Measurements from ENCODE around the gene CEP112. TPM values are rescaled to one million over a fixed set of nuclear protein-coding genes. Genes with fewer than 3 reads are reported as not detected.

CEP112 gene
- total and polyA plus RNA-seq, 8 donors: 8.4 to 11.4 (median 9.8) TPM

DNA sequence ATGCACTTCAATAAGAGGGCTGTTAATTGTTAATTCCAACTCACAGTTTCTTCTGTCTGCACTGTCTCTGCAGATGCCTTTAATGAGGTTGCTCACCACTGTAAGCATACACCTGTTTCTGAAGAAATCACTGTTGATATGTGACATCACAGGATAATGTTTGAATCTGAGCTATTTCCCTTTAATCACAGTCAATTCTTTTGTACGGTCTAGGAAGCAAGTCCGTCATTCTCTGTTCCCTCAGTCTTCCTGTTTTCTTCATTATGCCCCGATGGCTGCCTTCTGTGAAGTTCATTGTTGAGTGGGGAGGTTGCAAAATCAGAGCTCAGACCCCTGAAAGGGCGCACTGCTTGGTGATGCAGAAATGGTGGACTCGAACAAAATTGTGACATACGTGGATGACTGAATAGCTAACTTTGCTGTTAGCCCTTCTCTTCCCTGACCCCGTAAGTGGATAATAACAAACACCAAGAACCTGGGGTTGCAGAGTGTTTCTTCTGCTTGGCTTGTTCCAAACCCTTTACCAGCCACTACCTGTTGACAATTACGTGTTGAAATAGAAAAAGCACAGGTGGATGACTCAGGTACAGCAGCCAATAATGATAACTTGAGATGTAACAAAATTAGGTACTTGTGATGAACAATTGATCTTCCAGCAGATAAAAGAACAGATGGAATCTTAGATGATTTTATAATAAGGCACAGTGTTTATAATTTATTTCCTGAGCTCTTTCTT, 558.6 kb downstream of the CEP112 start:
- Histone ChIP-seq H3K4me3 (no peak overlapping the region), H3K27ac (peak overlapping the region in 2 of 4 donors; percentile 51 to 59), H3K4me1 (peaks cover 3 to 26% (median 25%) of the 10 kb centered on the region in 3 donors), H3K36me3 (no peaks in the 10 kb centered on the region), H3K27me3 (no peaks in the 10 kb centered on the region), H3K9me3 (no peaks in the 10 kb centered on the region)
- intact Hi-C loops (cut with DNase I): no loop called here
- DNase-seq (no peak), FAIRE-seq (no peak), ATAC-seq (no peak)
- 84 to 85% methylated on average over 8 of the region's 8 CpGs for WGBS, 2 donors
- TF ChIP-seq, protein P1, sequence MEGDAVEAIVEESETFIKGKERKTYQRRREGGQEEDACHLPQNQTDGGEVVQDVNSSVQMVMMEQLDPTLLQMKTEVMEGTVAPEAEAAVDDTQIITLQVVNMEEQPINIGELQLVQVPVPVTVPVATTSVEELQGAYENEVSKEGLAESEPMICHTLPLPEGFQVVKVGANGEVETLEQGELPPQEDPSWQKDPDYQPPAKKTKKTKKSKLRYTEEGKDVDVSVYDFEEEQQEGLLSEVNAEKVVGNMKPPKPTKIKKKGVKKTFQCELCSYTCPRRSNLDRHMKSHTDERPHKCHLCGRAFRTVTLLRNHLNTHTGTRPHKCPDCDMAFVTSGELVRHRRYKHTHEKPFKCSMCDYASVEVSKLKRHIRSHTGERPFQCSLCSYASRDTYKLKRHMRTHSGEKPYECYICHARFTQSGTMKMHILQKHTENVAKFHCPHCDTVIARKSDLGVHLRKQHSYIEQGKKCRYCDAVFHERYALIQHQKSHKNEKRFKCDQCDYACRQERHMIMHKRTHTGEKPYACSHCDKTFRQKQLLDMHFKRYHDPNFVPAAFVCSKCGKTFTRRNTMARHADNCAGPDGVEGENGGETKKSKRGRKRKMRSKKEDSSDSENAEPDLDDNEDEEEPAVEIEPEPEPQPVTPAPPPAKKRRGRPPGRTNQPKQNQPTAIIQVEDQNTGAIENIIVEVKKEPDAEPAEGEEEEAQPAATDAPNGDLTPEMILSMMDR (IDR thresholded peaks at IDR 0.05): no peak

DNA sequence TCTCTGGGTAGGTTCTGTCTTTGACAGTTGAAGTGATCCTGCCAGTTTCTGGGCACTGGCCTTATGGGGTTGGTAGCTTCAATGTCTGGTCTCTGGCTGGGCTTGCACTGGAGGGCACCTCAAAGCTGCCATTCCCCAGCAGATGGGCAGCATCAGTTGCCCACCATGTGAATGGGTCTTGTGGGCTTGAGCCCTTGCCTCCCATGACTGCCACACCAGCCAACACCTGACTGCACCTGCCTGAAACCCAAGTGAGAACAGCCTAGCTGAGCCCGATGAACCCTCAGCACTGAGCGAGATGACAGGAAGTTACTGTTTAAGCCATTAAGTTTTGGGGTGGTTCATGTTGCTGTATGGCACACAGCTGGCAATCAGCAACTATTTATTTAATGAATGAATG, 561.4 kb downstream of the CEP112 start:
- H3K27ac ChIP-seq: no peak overlapping the region
- no peak for DNase-seq
- no peak overlapping the region for H3K4me3 ChIP-seq
- H3K36me3 ChIP-seq: no peaks in the 10 kb centered on the region
- FAIRE-seq: no peak
- 95 to 100% methylated on average over 2 of the region's 2 CpGs for WGBS, 2 donors
- TF ChIP-seq, protein P1 (IDR thresholded peaks at IDR 0.05): no peak
- no peaks in the 10 kb centered on the region for H3K27me3 ChIP-seq
- intact Hi-C loops (cut with DNase I): no loop called here
- H3K9me3 ChIP-seq: no peaks in the 10 kb centered on the region
- H3K4me1 ChIP-seq: peaks cover 3 to 28% (median 26%) of the 10 kb centered on the region in 3 donors
- ATAC-seq: no peak

DNA sequence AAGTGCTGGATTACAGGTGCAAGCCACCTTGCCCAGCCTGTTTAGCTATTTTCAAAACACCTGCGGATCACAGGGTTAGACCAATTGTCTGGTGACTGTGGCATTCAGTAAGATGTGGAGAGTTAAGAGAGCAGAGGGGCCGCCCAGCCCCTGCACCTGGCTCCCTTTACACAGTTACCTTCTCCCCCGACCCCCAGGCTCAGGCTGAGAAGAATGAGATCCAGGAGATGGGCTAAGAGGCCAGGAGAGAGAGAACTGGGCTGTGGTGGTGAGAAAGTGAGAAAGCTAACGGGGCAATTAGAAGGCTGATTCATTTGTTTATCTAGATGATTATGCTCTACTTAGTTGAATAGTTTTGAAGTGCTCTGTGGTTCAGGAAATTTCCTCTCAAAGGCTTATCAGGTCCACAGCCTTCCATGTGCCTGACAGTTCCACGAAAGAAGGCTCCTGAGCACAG, 562.7 kb downstream of the CEP112 start:
- no peak overlapping the region for H3K4me3 ChIP-seq
- no peaks in the 10 kb centered on the region for H3K36me3 ChIP-seq
- DNase-seq (no peak), ATAC-seq (peak in 1 of 4 donors; percentile 32), FAIRE-seq (no peak)
- no peaks in the 10 kb centered on the region for H3K27me3 ChIP-seq
- peaks cover 3 to 19% (median 13%) of the 10 kb centered on the region in 3 donors for H3K4me1 ChIP-seq
- intact Hi-C loops (cut with DNase I): no loop called here
- no peaks in the 10 kb centered on the region for H3K9me3 ChIP-seq
- no peak overlapping the region for H3K27ac ChIP-seq
- TF ChIP-seq, protein P1 (IDR thresholded peaks at IDR 0.05): no peak
- WGBS, 2 donors: 86 to 90% methylated on average over 5 of the region's 5 CpGs

DNA sequence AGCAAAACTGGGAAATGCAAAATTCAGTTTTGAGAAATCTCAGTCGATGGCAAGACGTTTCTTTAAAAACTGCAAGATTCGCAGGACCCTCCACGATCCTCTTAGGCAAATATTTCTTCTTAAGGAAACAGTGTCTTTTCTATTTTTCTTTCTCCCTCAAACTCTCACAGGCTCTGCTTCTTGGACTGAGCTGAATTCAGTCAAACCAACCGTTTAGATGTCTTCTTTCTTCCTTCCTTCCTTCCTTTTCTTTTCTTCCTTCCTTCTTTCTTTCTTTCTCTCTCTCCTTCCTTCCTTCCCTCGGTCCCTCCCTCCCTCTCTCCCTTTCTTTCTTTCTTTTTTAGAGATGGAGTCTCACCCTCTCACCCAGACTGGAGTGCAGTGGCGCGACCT, 563.3 kb downstream of the CEP112 start:
- H3K27me3 ChIP-seq: no peaks in the 10 kb centered on the region
- peaks cover 0 to 14% (median 7%) of the 10 kb centered on the region in 3 donors for H3K4me1 ChIP-seq
- TF ChIP-seq, protein P1 (IDR thresholded peaks at IDR 0.05): no peak
- no peak for ATAC-seq
- no peak for FAIRE-seq
- no peak overlapping the region for H3K4me3 ChIP-seq
- intact Hi-C loops (cut with DNase I): no loop called here
- 75 to 82% methylated on average over 8 of the region's 8 CpGs for WGBS, 2 donors
- DNase-seq: no peak
- H3K36me3 ChIP-seq: no peaks in the 10 kb centered on the region
- no peaks in the 10 kb centered on the region for H3K9me3 ChIP-seq
- no peak overlapping the region for H3K27ac ChIP-seq
